ENCODE results near the gene RPS23.

DNA sequence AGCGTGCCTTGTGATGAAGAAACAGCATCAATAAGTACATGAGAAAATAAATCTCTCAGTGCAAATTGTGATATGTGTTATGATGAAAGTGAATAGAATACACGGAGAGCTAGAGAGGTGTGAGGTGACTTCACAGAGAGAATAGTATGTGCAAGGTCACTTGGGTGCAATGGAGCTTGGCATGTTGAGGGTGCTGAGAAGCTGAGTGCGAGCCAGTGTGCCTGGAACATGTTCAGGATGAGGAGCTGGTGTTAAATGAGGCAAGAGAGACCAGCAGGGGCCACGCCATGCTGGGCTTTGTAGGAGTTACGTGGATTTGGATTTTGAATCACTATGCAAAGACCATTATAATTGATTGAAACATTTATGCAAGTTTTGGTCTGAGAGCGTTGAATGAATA lies 12.8 kb upstream of the RPS23 start:
- TF ChIP-seq EZH2 (IDR thresholded peaks at IDR 0.05; ENCODE audit: insufficient read depth, poor library complexity, severe bottlenecking), result no peak
- no peak for TF ChIP-seq EZH2phosphoT487 (IDR thresholded peaks at IDR 0.05; ENCODE audit: insufficient read depth, low read depth)

Data from GM23248 (cell line).